Panc1 (cell line): ENCODE data around the gene PIWIL1.

Experiments
- POLR2AphosphoS5 ChIP-seq: IDR thresholded peaks from 2 replicates; pipeline ENCODE4 v1.6.1; 2012; ENCODE audit warnings: mild to moderate bottlenecking, low read depth, low read length, moderate library complexity
- SIN3A ChIP-seq: IDR thresholded peaks from 2 replicates; pipeline ENCODE4 v1.6.1; 2012; ENCODE audit warnings: low read depth, mild to moderate bottlenecking, low read length, moderate library complexity, borderline replicate concordance; ENCODE audit not compliant: insufficient read depth
- TF ChIP-seq, protein P1 (sequence below): fragments of 450-650 bp; IDR thresholded peaks from 2 replicates; pipeline ENCODE4 v1.5.1; 2017; ENCODE audit warnings: mild to moderate bottlenecking

DNA sequence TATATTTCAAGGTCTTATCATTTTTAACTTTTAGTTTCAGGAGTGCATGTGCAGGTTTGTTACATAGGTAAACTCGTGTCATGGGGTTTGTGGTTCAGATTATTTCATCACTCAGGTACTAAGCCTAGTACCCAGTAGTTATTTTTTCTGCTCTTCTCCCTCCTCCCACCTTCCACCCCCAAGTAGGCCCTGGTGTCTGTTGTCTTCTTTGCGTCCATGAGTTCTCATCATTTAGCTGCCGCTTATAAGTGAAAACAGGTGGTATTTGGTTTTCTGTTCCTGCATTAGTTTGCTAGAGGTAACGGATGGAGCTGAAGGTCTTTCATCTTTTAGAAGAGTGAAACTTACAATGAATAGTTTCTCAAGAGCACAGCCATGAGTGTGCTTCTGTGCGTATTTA lies 24.4 kb downstream of the PIWIL1 start:
- no peak for TF ChIP-seq POLR2AphosphoS5
- TF ChIP-seq, protein P1, sequence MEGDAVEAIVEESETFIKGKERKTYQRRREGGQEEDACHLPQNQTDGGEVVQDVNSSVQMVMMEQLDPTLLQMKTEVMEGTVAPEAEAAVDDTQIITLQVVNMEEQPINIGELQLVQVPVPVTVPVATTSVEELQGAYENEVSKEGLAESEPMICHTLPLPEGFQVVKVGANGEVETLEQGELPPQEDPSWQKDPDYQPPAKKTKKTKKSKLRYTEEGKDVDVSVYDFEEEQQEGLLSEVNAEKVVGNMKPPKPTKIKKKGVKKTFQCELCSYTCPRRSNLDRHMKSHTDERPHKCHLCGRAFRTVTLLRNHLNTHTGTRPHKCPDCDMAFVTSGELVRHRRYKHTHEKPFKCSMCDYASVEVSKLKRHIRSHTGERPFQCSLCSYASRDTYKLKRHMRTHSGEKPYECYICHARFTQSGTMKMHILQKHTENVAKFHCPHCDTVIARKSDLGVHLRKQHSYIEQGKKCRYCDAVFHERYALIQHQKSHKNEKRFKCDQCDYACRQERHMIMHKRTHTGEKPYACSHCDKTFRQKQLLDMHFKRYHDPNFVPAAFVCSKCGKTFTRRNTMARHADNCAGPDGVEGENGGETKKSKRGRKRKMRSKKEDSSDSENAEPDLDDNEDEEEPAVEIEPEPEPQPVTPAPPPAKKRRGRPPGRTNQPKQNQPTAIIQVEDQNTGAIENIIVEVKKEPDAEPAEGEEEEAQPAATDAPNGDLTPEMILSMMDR: no peak
- TF ChIP-seq SIN3A: no peak
